ENCODE measurements around the gene SH2D3A. TPM values are rescaled to one million over a fixed set of nuclear protein-coding genes. Genes with fewer than 3 reads are reported as not detected.
A peak's percentile ranks its signal among the peaks of the same experiment; 100 is the strongest.

SH2D3A gene
- total RNA-seq, 1 experiment from 2014 or later, result 75.7 TPM

DNA sequence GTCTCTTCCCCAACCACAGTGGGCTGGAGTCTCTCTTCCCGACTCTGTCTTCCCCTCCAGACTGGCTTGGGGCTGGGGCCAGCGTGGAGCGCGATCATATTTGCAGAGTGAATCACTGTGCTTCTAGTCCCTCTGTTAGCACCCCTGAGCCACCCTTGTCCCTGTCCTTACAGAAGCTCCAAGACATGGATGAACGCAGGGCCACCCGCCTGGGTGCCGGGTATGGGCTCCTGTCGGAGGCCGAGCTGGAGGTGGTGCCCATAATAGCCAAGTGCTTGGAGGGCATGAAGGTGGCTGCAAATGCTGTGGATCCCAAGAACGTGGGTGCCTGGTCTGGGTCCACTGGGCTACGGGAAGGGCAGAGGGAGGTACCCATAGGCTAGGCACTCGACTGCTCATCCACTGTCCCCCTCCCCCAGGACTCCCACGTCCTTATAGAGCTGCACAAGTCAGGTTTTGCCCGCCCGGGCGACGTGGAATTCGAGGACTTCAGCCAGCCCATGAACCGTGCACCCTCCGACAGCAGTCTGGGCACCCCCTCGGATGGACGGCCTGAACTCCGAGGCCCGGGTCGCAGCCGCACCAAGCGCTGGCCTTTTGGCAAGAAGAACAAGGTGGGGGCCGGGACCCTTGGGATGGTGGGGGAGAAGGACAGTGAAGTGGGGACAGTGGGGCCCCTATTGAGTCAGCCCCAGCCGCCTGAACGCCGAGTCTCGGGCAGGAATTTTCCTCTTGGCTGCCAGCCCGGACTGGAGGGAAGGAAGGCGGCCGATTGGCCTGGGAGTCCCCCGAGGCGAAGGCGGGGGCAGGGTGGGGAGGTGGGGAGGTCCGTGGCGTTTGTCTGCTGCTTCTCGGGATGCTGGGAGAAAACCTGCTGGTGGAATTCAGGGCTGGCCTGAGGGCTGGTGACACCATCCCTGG, 22.6 kb downstream of the SH2D3A start:
- Histone ChIP-seq H3K9me3 (ENCODE audit: control insufficient read depth in 1 of 2, insufficient read depth in 1 of 2, low read depth in 1 of 2, low read length in 2 of 2) (no peaks in the 10 kb centered on the region), H3K4me3 (replicated peaks in 1 of 2; ENCODE audit: low read depth in 1 of 2, low read length in 2 of 2) (peak overlapping the region; percentile 13 to 52), H3K9ac (ENCODE audit: low read length) (peak overlapping the region; percentile 71), H3K36me3 (ENCODE audit: control insufficient read depth in 1 of 2, insufficient read depth in 2 of 2, low read length in 2 of 2) (peaks cover 36 to 45% of the 10 kb centered on the region in 2 experiments), H3K9me2 (ENCODE audit: insufficient read depth) (no peaks in the 10 kb centered on the region), H3K27ac (ENCODE audit: low read depth, low read length) (peak overlapping the region; percentile 98), H3K4me2 (ENCODE audit: low read length) (peak overlapping the region; percentile 72), H3K79me2 (ENCODE audit: insufficient read depth, low read length) (peaks cover 76% of the 10 kb centered on the region), H3K4me1 (ENCODE audit: control insufficient read depth in 1 of 2, insufficient read depth in 2 of 2, low read length in 2 of 2) (peaks cover 41 to 50% of the 10 kb centered on the region in 2 experiments), H4K20me1 (ENCODE audit: insufficient read depth) (no peaks in the 10 kb centered on the region), H2AFZ (ENCODE audit: low read depth, low read length, poor library complexity, severe bottlenecking) (no peak overlapping the region), H3K27me3 (ENCODE audit: insufficient read depth, low read length) (no peaks in the 10 kb centered on the region)
- BruUV-seq (replicated peaks), result no TSS peak
- peak; percentile 65 for TF ChIP-seq POLR2AphosphoS5 (IDR thresholded peaks at IDR 0.05; ENCODE audit: low read depth, low read length)
- TF ChIP-seq SIN3A (IDR thresholded peaks at IDR 0.05; ENCODE audit: low read depth), result no peak
- DNase-seq (ENCODE audit: low read depth, low spot score) (no peak), ATAC-seq (peak; percentile 75)
- ChIA-PET CTCF (interaction anchor here (0.8 kb wide), 1 partner anchor 9 kb away, joined by 3 read pairs; no protein-coding TSS in a partner anchor), POLR2A (no interaction called here), RAD21 (ENCODE audit: low non-redundant PET in 1 of 2, low total read pairs in 2 of 2, uncharacterized antibody in 2 of 2, unreplicated experiment in 2 of 2) (interaction anchor here in 1 of 2 experiments (1.5 kb wide), 1 partner anchor 119 kb away, joined by 3 read pairs; no protein-coding TSS in a partner anchor)
- intact Hi-C loops (cut with micrococcal nuclease), result no loop called here

DNA sequence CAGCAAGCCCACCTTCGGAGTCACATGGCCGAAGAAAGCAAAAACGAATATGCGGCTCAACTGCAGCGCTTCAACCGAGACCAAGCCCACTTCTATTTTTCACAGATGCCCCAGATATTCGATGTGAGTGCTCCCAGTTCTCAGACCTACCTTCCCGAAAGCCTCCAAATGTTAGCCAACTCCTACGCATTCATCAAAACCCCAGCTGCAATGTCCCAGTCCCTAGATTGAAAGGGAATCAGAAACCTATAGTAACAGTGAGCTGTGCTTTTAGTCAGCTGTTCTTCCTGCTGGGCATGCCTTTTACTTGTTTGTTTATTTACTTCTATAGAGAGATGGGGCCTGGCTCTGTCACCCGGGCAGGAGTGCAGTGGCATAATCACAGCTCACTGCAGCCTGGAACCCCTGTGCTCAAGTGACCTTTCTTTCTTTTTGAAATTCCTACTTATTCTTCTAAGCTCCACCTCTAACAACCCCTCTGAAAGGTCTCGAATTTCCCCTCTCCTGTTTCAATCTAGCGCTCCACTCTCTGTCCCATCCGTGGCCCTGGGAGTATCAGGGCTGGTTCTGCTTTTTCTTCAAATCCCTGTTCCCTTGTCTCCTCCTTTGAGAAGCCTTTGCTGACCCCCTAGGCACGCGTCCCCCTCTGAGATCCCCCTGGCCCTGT, 23.4 kb downstream of the SH2D3A start:
- CTCF ChIA-PET, result interaction anchor here (0.8 kb wide), 1 partner anchor 10 kb away, joined by 3 read pairs; no protein-coding TSS in a partner anchor
- Histone ChIP-seq H3K36me3 (ENCODE audit: control insufficient read depth in 1 of 2, insufficient read depth in 2 of 2, low read length in 2 of 2) (peaks cover 29 to 38% of the 10 kb centered on the region in 2 experiments), H3K9me2 (ENCODE audit: insufficient read depth) (no peaks in the 10 kb centered on the region), H3K4me3 (replicated peaks in 1 of 2; ENCODE audit: low read depth in 1 of 2, low read length in 2 of 2) (peak overlapping the region; percentile 13 to 52), H3K4me2 (ENCODE audit: low read length) (peak overlapping the region; percentile 72), H3K79me2 (ENCODE audit: insufficient read depth, low read length) (peaks cover 76% of the 10 kb centered on the region), H3K9me3 (ENCODE audit: control insufficient read depth in 1 of 2, insufficient read depth in 1 of 2, low read depth in 1 of 2, low read length in 2 of 2) (no peaks in the 10 kb centered on the region), H3K27ac (ENCODE audit: low read depth, low read length) (peak overlapping the region; percentile 98), H3K27me3 (ENCODE audit: insufficient read depth, low read length) (no peaks in the 10 kb centered on the region), H2AFZ (ENCODE audit: low read depth, low read length, poor library complexity, severe bottlenecking) (no peak overlapping the region), H4K20me1 (ENCODE audit: insufficient read depth) (no peaks in the 10 kb centered on the region), H3K4me1 (ENCODE audit: control insufficient read depth in 1 of 2, insufficient read depth in 2 of 2, low read length in 2 of 2) (peaks cover 46 to 55% of the 10 kb centered on the region in 2 experiments), H3K9ac (ENCODE audit: low read length) (peak overlapping the region; percentile 71)
- no peak for DNase-seq (ENCODE audit: low read depth, low spot score)
- POLR2A ChIA-PET, result no interaction called here
- intact Hi-C loops (cut with micrococcal nuclease), result no loop called here
- no peak for TF ChIP-seq FOSL1 (IDR thresholded peaks at IDR 0.05; ENCODE audit: low read depth)
- 0 out of 2 replicates have a peak, but pooled peaks have one; percentile 15 for TF ChIP-seq ZFX (IDR thresholded peaks at IDR 0.05)
- BruUV-seq (replicated peaks), result no TSS peak
- RAD21 ChIA-PET (ENCODE audit: low non-redundant PET in 1 of 2, low total read pairs in 2 of 2, uncharacterized antibody in 2 of 2, unreplicated experiment in 2 of 2), result interaction anchor here in 1 of 2 experiments (1.5 kb wide), 1 partner anchor 120 kb away, joined by 3 read pairs; no protein-coding TSS in a partner anchor
- ATAC-seq, result peak; percentile 5; the same call in 1 of the 2 replicates

Measured in HCT116 (cell line).